Stimulated activated CD8-positive, alpha-beta memory T cell treated with anti-CD3 and anti-CD28 coated beads, Interleukin-2, amount 100 ng/mL, for 1 hour (primary cell): ENCODE results near the gene ZNF385C.
"Not testable (repeated sequence)": the region's sequence is repeated elsewhere in the genome, so short reads cannot be mapped to it uniquely, and the experiment has no call there.

Experiments used
- DNase-seq, 2 donors: peaks; one replicate each; pipeline ENCODE4 v3.0.0-alpha.2; 2020; ENCODE audit warnings: low read depth in 2 of 2

ZNF385C gene

DNA sequence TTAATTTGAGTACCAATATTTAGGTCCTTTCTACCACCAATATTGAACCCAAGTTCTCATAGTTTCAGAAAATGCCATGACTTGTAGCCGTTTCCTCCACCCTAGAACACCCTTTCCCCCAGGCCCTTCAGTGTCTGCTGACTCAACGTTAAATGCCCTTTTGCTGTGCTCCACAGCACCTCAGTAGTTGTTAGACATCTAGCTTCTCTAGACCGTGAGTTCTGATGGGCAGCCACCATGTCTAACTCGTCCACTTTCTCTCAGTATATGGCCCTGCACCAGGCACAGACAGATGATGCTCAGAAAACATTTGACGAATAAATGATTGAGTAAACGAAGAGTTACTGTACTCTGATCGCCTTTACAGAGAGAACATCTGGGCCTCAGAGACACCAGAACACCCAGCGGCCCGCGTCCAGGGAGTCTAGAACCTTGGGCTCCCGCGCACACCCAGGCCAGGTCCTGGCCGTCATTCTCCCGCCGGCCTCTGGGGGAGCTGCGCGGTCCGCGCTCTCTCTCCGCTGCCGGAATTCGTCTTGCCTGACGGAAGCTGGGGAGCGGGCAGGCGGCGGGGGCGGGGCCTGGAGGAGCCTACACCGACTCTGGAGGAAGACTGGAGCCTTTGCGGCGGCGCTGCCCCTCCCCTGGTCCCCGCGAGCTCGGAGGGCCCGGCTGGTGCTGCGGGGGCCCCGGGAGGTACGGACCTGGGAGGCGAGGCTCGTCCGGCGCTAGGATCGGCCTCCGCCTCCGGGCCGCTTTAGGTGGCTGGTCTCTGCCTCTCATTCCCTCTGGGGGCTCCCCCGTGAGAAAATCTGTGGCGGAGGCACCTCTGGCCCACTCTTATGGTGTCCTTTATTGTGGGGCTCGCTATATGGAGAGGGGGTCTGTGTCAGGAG, 78.5 kb downstream of the ZNF385C start, which contains the start of gene NKIRAS2:
Gene NKIRAS2, plus strand, starts transcription at position 582 of the 896 bp plus-strand sequence. CDS start 1,488 bp downstream, outside the sequence.
- DNase-seq, result peak; percentile 86 to 88

DNA sequence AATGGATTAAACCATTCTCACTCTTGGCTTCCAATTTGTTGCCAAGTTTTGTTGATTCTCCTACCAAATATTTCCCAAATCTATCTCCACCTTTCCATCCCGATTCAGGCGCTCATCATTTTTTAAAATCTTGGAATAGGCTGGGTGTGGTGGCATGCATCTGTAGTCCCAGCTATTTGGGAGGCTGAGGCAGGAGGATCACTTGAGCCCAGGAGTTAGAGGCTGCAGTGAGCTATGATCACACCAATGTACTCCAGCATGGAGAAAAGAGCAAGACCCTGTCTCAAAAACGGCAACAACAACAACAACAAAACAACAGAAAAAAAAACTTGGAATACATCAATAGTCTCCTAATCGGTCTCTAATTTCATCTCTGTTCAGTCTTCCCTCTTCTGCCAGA, 79.3 kb downstream of the ZNF385C start:
- no peak for DNase-seq

DNA sequence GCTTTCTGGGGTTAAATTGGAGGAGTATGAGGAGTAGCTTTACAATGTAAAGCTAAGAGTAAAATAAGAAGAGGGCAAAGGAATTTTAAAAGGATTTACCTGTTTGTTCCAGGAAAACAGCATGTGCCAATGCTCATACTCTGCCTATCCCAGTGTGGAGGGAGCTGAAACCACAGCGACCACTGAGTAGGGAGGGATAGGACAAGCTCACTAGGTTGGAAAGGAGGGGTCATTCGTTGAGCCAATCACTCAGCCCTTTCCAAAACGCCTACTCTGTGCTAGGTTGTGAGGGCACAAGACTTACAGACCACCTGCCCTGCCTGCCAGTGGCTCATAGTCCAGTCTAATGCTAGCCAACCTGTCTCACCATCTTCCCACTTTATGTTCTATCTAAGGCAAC, 79.9 kb downstream of the ZNF385C start:
- no peak for DNase-seq

DNA sequence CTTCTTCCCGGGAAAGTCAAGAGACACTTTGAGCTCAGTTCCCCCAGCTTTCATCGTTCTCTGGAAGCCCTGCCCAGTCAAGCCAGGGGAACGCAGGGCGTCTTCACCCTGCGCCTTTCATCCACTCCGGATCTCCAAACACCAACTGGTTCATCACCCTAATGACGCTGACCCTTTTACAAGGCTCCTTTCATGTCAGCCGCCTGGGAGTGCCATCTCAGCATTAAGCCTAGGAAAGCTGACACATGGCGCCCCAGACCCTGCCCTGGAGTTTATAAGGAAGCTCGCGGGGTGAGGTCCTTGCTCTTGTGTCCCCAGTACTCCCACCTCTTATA, 80.4 kb downstream of the ZNF385C start:
- DNase-seq, result no peak

DNA sequence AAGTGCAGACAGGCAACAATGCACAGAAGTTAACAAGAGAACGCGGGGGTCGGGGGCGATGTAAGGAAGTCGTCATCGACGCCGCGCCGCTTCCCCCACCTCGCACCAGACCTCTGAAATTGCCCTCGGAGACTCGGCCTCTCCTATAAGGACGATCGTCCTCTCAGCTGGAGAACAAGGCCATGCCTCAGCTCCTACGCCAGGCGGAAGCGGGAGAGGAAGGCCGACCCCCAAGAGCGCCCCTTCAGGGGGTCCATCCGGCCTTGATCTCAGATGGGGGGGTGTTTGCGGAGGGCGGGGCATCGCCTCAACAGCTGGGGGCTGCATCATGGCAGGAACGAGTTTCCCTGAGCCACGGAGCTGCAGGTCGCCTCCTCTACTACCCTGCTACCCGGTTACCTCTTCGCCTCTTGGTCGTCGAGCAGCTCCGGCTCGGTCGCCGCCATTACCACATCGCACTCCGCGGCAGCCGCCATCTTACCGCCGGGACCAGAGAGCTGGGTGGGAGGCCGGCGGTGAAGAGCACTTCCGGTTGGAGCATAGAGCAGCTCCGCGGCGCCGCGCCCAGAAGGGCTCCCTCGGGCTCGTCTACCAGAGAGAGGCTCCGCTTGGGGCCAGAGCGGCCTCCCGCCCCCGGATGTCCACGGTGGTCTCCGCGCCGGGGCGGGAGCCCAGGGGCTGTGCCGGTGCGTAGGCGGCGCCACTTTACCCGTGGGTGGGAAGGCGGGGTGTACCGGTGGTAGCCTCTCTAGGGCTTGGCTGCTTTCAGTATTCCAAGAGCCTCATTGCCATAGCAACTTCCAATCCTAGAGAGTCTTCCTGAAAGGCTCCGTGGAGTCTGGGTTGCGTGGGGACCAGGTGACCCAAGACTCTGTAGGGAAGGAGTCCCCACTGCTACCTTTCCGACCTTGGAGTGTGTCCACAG, 81.1 kb downstream of the ZNF385C start, which contains the start of gene DNAJC7:
Gene DNAJC7, minus strand, starts transcription at position 499 of the 925 bp plus-strand sequence. Its CDS starts 23 bp downstream, at position 476.
- DNase-seq, result peak; percentile 75 to 76

DNA sequence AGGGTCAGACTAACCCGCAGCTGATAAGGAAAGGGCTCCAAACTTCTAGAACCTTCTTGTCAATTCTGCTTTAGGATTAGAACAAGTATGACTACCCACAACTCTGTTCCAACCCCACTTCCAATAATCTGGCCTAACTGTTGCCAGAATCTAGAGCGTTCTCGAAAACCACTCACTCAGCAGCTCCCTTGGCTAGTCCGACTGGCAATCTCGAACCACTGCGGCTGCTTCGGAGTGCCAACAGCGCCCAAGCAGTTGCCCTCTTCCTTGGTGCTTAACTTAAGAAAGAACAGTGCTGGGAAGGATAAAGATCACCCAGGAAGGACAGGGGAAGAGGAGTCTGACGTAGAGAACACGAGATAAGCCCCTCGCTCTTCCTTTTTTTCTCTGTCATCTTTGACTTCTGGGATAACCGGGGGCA, 81.9 kb downstream of the ZNF385C start:
- no peak for DNase-seq

DNA sequence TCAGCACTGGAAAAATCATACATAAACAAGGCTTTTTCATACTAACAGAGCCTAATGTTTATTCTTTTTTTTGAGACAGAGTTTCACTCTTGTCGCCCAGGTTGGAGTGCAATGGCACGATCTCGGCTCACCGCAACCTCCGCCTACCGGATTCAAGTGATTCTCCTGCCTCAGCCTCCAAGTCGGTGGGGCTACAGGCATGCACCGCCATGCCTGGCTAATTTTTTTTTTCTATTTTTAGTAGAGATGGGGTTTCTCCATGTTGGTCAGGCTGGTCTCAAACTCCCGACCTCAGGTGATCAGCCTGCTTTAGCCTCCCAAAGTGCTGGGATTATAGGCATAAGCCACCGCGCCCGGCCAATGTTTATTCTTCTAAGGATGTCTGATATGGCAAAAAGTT, 84.5 kb downstream of the ZNF385C start:
- DNase-seq, result not testable (repeated sequence)

DNA sequence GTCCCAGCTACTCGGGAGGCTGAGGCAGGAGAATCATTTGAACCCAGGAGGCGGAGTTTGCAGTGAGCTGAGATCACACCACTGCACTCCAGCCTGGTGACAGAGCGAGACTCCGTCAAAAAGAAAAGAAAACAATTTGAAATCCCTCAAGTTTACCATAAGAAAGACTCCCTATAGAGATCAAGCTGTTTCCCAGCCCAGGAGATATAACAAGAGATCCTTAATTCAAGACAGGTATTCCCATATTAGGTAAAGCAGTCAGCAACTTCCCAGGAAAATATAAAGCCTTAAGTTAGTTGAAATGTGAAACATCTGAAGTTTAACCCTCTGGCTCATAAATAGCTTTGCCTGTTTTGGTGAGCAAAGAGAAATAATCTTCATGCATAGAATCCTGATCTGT, 85.9 kb downstream of the ZNF385C start:
- DNase-seq, result not testable (repeated sequence)

DNA sequence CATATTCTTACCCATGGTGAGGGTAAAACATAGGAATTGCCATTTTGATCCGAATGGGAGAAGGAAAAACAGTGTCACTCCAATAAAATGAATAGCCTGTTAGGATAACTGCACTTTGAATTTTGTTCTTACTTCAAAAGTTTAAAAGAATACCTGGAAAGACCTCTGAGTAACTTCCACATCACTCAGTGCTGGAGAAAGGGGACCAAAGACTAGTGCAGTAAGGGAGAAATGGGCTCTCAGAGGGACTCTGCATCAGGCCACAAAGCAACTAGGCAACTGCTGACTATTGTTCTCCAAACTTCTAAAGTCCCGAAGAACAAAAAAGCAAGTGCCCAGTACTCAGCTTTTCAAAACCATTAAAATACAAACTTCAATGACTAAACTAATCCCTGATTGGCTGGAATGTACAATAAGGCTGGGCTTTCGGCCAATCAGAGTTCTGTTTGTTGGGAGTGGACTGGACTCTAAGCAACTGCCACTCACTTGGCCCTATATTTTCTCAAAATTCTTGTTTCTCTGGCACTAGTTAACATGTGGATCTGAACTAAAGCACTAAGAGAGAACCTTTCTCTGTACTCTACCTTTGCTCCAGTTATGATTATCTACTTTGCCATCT, 87.3 kb downstream of the ZNF385C start:
- no peak for DNase-seq

DNA sequence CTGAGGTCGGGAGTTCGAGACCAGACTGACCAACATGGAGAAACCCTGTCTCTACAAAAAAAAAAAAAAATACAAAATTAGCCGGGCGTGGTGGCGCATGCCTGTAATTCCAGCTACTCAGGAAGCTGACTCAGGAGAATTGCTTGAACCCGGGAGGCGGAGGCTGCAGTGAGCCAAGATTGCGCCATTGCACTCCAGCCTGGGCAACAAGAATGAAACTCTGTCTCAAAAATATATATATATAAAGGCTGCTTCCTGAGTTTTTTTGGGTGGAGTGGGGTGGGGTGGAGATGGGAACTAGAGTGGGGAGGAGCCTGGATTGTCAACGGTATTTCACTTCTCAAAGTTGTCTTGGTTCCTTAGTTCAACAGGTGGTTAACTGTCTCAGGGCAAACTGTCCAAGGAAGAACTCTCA, 88.0 kb downstream of the ZNF385C start:
- DNase-seq, result not testable (repeated sequence)

DNA sequence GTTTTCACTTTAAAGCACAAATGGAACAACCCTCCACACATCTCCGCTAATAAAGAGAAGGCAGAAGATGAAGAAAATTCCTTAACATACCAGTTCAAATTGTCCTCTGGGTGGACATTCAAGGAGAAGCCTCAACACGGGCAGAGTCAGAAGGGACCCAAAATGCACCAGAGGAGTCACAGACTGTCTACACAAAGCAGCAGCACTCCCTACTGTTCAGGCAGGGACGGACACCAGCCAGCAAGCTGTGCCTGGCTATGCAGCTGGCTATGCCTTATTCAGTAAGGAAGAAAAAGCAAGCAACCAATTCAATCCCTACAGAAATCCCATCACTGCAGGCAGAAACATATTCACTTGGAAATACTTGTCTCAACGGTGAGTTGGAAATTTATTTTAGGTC, 89.1 kb downstream of the ZNF385C start:
- no peak for DNase-seq

DNA sequence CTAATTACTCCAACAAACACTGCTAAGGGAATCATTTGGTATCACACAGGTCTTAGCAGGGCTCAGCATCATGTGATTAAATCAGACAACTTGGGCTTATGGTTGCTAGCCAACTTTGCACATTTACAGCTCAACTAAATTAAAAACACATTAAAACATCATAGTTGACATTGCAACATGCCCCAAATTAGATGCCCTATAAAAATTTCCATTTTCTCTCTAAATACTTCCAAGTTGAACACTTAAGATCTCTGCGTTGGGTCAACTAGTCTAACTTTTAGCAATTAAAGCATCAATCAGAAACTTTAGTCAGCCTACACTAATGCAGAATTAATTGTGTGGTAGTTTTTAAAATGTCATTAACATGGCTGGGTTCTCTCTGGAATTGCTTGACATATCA, 93.1 kb downstream of the ZNF385C start:
- DNase-seq, result no peak

DNA sequence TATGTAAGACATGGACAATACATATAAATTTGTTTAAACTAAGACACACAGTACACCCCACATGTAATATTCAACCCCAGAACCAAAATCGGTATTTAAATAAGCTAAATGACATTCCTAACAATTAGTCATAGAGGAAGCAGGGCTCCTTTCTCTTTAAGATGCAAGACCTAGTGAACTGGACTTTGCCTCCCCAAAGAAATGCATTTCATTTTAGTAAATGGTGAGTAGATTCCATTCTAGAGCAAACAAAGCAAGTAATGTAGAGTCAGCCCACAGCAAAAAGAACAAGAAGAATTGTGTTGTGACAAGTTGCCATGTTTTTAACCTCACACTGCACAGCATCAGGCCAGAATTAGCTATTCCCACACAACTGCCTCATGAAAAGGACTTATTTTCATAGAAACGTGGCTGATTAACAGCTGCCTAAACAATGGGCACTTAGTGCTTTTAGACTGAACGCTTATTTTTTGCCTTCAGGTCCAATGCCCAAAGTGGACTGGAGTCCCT, 95.4 kb downstream of the ZNF385C start:
- no peak for DNase-seq

DNA sequence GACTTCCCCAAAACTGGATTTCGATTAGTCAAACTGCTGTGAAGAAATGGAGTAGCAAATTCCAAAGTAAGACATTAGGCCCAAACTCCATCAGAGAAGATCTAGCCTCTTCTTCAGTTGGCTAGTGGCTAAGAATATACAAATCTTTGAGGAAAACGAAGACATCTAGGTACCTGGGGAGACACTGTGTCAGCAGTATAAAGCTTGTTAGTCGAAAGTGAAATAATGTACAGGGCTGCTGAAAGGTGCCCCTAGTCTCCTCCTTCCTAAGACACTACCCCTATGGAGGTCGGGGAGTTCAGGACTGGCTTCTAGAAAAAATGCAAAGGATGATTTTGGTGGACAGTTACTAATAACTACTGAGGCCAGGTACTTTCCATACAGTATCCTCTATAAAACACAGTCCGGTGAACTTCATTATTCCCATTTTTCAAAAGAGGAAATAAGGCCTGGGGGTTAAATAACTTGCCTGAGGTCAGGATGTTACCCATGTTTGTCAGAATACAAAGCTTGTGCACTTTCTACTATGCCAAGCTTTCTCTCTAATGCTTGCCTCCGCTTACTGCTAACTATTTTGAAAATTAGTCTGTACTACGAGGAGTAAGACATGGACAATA, 96.0 kb downstream of the ZNF385C start:
- DNase-seq, result no peak

DNA sequence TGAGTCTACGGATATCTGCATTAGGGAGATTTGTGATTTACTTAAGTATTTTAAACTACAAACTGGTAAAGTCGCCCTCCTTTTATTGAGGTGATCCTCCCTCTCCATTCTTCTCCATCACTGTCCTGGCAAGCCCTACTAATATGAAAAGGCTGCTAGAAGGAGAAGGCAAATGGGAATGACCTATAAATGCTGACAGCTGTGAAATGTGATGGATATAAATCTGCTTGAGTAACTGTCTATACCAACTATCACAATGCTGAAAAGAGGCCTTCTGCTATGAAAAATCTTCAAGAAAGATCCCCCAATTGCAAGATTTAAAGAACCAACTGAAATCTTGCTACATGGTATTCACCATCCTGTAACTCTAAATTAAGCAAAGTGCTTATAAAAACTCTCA, 96.5 kb downstream of the ZNF385C start:
- DNase-seq, result no peak

DNA sequence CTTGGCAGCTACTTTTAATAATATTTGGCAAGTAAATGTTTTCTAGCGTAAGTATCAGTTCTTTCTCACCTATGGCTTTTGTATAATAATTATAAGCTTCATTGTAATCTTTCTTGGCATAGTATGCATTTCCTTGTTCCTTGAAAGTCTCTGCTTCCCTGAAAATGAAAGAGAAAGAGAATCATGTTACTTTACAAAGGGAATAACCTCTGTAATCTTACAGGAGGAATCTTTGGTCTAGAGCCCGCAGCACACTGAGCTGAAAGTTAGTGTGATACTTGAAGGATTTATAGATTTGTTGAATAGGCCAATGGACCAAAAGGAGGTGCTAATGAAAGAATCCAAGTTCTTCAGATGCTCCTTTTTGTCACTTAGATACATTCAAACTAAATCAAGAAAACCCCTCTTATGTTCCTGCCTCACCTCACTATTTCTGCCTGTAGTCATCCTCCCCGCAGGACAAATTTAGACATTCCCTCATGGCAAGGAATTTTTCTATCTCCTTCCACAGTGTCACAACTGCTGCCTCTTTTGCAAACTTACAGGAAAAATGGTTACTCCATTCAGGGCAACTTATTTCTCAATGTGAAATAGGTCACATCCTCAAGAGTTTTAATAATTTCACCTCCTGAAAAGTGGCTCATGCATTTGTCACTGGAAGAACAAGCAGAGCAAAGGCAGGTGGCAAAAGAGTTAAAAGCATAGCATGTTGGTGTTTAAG, 97.7 kb downstream of the ZNF385C start:
- no peak for DNase-seq

DNA sequence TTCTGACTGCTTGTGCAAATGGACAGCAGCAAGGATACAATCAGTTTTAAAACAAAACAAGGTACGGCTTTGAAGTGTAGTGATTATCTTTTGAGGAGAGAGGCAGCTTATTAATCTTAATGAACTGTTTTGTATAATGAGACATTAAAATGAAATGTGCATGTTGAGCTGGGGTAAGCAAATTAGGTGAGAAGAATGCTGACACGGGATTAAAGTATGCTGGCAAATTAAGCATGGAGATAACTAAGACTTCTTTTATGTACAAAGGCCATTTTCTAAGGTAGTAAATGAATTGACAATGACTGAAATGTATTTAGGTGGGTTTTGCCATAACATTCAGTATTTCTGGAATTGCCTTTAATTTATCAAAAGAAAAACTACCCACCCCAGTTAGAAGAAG, 99.8 kb downstream of the ZNF385C start:
- DNase-seq, result no peak

DNA sequence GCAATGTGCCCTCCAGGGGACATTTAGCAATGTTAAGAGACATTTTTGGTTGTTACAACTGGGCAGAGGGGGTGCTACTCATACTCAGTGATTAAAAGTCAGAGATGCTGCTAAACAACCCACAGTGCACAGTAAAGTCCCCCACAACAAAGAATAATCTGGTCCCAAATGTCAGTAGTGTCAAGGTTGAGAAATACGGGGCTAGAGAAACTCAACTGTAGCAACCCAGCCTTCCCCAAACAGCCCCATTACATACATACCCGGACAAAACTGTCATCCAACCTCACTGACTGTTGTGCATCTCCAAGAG, 101.5 kb downstream of the ZNF385C start:
- no peak for DNase-seq

DNA sequence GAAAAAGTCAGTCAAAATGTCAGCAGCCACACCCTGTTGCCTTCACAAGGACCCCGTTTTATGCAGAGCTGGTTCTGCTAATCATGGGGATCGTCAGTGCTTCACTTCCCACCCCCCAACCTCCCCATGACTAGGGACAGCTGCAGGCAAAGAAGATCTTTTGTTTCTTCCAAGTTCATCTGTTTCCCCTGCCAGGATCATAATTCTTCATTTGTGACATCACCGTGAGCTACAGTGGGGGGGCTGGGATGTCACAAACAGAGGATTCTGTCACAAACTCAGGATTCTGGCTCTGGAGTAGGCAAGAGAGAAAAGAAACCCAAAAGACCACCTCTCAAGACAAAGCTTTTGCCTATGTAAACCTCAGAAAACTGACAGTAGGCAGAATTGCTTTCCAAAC, 105.7 kb downstream of the ZNF385C start:
- no peak for DNase-seq

DNA sequence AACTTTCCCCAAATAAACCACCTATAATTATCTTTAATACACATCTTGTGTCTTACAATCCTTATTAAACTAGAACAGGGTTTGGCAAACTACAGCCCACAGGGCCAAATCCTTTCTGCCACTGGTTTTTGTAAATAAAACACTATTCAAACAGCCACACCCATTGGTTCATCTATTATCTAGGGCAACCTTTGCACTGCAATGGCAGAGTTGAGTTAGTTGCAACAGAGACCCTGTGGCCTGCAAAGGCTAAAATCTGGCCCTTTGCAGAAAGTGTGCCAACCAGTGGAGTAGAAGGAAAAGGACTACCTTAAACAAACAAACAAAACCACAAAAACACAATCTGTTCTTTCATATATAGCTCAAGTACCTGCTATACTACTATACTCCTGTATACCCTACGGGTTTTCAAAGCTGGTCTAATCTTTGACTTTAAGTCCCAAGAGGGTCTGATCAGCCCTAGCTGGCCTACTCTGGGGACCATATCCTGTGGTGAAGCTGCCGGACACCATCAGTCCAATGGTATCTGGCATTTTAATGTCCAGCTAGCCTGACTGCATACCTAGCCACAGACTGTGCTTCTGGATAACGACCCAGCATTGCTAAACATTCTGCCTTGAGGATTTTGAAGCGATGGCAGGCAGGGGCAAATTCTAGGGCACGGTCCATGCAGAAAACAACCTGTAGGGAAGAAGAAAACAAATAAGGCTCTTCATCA, 108.4 kb downstream of the ZNF385C start:
- DNase-seq, result no peak
